HEK293 (cell line): ENCODE results near the gene TXNDC2.

Experiments used
- ZFP37 ChIP-seq: fragments of 450-650 bp; formaldehyde crosslinking; IDR thresholded peaks from 2 replicates; pipeline ENCODE4 v1.5.1; 2016; ENCODE audit warnings: missing biosample characterization, missing genetic modification characterization
- TF ChIP-seq, protein P1 (sequence below): fragments of 450-650 bp; IDR thresholded peaks from 2 replicates; pipeline ENCODE4 v1.5.1; 2018; ENCODE audit warnings: missing biosample characterization, mild to moderate bottlenecking, missing genetic modification characterization

DNA sequence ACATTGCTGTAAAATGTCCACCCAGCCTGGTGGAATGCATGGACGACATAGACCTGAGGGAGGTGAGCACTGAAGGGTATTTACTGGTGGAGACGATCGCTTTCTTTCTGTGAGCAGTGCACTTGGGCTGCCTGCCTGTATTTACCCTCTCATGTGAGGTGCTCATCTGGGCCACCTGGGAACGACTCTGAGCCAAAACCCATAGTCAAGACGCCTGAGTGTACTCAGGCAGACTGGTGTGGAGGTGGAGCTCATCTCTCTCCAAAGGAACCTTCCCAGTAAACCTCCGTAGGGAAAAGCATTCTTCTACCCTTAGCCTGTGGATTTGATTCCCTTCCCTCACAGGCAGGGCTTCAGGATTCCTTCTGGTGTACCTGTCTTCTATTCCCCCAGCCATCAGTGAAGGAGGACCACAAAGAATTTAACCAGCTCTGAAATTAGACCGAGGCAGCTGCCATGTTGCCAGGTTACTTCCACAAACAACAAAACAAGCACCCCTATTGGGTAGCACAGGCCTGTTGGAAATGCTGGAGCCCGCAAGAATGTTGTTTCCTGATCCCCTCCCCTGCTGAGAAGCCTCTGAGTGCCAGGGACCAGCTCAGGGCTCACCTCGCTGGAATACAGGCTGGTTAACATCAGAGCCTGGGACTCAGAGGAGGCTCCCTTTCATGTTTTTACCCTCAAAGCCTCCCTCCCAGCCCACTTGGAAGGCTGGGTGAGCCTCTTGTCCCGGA lies 47.5 kb upstream of the TXNDC2 start:
- TF ChIP-seq ZFP37 (tag by site-specific recombination): no peak
- TF ChIP-seq, protein P1, sequence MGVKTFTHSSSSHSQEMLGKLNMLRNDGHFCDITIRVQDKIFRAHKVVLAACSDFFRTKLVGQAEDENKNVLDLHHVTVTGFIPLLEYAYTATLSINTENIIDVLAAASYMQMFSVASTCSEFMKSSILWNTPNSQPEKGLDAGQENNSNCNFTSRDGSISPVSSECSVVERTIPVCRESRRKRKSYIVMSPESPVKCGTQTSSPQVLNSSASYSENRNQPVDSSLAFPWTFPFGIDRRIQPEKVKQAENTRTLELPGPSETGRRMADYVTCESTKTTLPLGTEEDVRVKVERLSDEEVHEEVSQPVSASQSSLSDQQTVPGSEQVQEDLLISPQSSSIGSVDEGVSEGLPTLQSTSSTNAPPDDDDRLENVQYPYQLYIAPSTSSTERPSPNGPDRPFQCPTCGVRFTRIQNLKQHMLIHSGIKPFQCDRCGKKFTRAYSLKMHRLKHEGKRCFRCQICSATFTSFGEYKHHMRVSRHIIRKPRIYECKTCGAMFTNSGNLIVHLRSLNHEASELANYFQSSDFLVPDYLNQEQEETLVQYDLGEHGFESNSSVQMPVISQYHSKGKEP (tag by site-specific recombination): no peak
